Parathyroid adenoma (tissue), 2 donors: ENCODE results near the gene HLA-C.

Experiments used
- H2AFZ ChIP-seq: fragments of 300-600 bp; sonication (generic); one replicate; pipeline ENCODE4 v1.7.0; 2017; ENCODE audit warnings: antibody characterized with exemption, mild to moderate bottlenecking
- H3K27ac ChIP-seq: fragments of 300-600 bp; sonication (generic); one replicate; pipeline ENCODE4 v1.7.0; 2017
- H3K27me3 ChIP-seq: fragments of 300-600 bp; sonication (generic); one replicate; pipeline ENCODE4 v1.7.0; 2017; ENCODE audit warnings: low read length; ENCODE audit not compliant: control insufficient read depth, insufficient read depth
- H3K36me3 ChIP-seq: fragments of 300-600 bp; sonication (generic); one replicate; pipeline ENCODE4 v1.7.0; 2017; ENCODE audit warnings: low read length; ENCODE audit not compliant: control insufficient read depth, insufficient read depth
- H3K4me1 ChIP-seq: fragments of 300-600 bp; sonication (generic); one replicate; pipeline ENCODE4 v1.7.0; 2017; ENCODE audit warnings: control low read depth
- H3K4me2 ChIP-seq: fragments of 300-600 bp; sonication (generic); one replicate; pipeline ENCODE4 v1.7.0; 2017; ENCODE audit warnings: low read length
- H3K4me3 ChIP-seq: fragments of 300-600 bp; sonication (generic); one replicate; pipeline ENCODE4 v1.7.0; 2017; ENCODE audit warnings: low read depth, low read length
- H3K79me2 ChIP-seq: fragments of 300-600 bp; sonication (generic); one replicate; pipeline ENCODE4 v1.7.0; 2017; ENCODE audit warnings: control low read depth
- H3K9ac ChIP-seq: fragments of 300-600 bp; sonication (generic); one replicate; pipeline ENCODE4 v1.7.0; 2017; ENCODE audit warnings: mild to moderate bottlenecking
- H3K9me3 ChIP-seq: fragments of 300-600 bp; sonication (generic); one replicate; pipeline ENCODE4 v1.7.0; 2017; ENCODE audit warnings: low read length; ENCODE audit not compliant: control insufficient read depth
- CTCF ChIP-seq: fragments of 300-600 bp; sonication (generic); IDR thresholded peaks from one replicate; pipeline ENCODE4 v1.7.0; 2017; ENCODE audit warnings: antibody characterized with exemption, mild to moderate bottlenecking
- donor health status: primary hyperparathyroidism.

Gene HLA-C

GRCh38 chr6:31308845-31309175 lies 36.9 kb upstream of the HLA-C start:
- TF ChIP-seq CTCF, result no peak
- H3K27me3 ChIP-seq, result no peaks in the 10 kb centered on the region

GRCh38 chr6:31308050-31308844 lies 36.4 kb upstream of the HLA-C start:
- no peaks in the 10 kb centered on the region for H3K9me3 ChIP-seq
- H3K9ac ChIP-seq, result no peak overlapping the region
- no peaks in the 10 kb centered on the region for H3K36me3 ChIP-seq
- H3K4me3 ChIP-seq, result peak overlapping the region; percentile 51
- no peaks in the 10 kb centered on the region for H3K79me2 ChIP-seq
- no peaks in the 10 kb centered on the region for H3K27me3 ChIP-seq
- no peak for TF ChIP-seq CTCF
- H2AFZ ChIP-seq, result peak overlapping the region; percentile 90
- H3K4me1 ChIP-seq, result no peaks in the 10 kb centered on the region
- peak overlapping the region; percentile 94 for H3K4me2 ChIP-seq
- no peak overlapping the region for H3K27ac ChIP-seq

More at GRCh38 chr6:31308845-31309175, 36.9 kb upstream of the HLA-C start:
- Histone ChIP-seq H3K36me3 (no peaks in the 10 kb centered on the region), H3K9ac (no peak overlapping the region), H3K4me3 (peak overlapping the region; percentile 51), H3K4me2 (peak overlapping the region; percentile 94), H3K4me1 (no peaks in the 10 kb centered on the region), H3K79me2 (no peaks in the 10 kb centered on the region), H3K9me3 (no peaks in the 10 kb centered on the region), H2AFZ (peak overlapping the region; percentile 90), H3K27ac (no peak overlapping the region)

- Histone ChIP-seq H2AFZ (peak overlapping the region; percentile 90), H3K9ac (no peak overlapping the region), H3K4me2 (peak overlapping the region; percentile 53), H3K9me3 (no peaks in the 10 kb centered on the region), H3K4me1 (no peaks in the 10 kb centered on the region), H3K27me3 (no peaks in the 10 kb centered on the region), H3K79me2 (no peaks in the 10 kb centered on the region), H3K4me3 (peak overlapping the region; percentile 51), H3K36me3 (no peaks in the 10 kb centered on the region), H3K27ac (no peak overlapping the region)
- no peak for TF ChIP-seq CTCF
These were observed 35.8 kb upstream of the HLA-C start for GRCh38 chr6:31307669-31308049.

- H3K27ac ChIP-seq, result no peak overlapping the region
- no peaks in the 10 kb centered on the region for H3K79me2 ChIP-seq
- H3K9me3 ChIP-seq, result no peaks in the 10 kb centered on the region
- H3K4me1 ChIP-seq, result no peaks in the 10 kb centered on the region
- TF ChIP-seq CTCF, result no peak
- H2AFZ ChIP-seq, result no peak overlapping the region
- no peak overlapping the region for H3K4me3 ChIP-seq
- no peaks in the 10 kb centered on the region for H3K36me3 ChIP-seq
- no peak overlapping the region for H3K4me2 ChIP-seq
- no peaks in the 10 kb centered on the region for H3K27me3 ChIP-seq
- H3K9ac ChIP-seq, result no peak overlapping the region
These were observed 33.9 kb upstream of the HLA-C start for GRCh38 chr6:31305703-31306219.

GRCh38 chr6:31304683-31305082 lies 32.8 kb upstream of the HLA-C start:
- H3K9me3 ChIP-seq, result no peaks in the 10 kb centered on the region
- H3K4me3 ChIP-seq, result no peak overlapping the region
- no peak overlapping the region for H3K9ac ChIP-seq
- no peaks in the 10 kb centered on the region for H3K36me3 ChIP-seq
- no peak for TF ChIP-seq CTCF
- H2AFZ ChIP-seq, result no peak overlapping the region
- H3K27me3 ChIP-seq, result no peaks in the 10 kb centered on the region
- no peak overlapping the region for H3K27ac ChIP-seq
- no peaks in the 10 kb centered on the region for H3K4me1 ChIP-seq
- no peaks in the 10 kb centered on the region for H3K79me2 ChIP-seq
- no peak overlapping the region for H3K4me2 ChIP-seq
